CD4-positive, alpha-beta T cell treated with Interleukin-12 subunit alpha and Interleukin-12 subunit beta, for 1 hour (primary cell): ENCODE results near the gene LIPG.
"Not testable (repeated sequence)": the region's sequence is repeated elsewhere in the genome, so short reads cannot be mapped to it uniquely, and the experiment has no call there.

Experiments
- DNase-seq: peaks from one replicate; pipeline ENCODE4 v3.0.0-alpha.2; 2020

The LIPG gene

DNA sequence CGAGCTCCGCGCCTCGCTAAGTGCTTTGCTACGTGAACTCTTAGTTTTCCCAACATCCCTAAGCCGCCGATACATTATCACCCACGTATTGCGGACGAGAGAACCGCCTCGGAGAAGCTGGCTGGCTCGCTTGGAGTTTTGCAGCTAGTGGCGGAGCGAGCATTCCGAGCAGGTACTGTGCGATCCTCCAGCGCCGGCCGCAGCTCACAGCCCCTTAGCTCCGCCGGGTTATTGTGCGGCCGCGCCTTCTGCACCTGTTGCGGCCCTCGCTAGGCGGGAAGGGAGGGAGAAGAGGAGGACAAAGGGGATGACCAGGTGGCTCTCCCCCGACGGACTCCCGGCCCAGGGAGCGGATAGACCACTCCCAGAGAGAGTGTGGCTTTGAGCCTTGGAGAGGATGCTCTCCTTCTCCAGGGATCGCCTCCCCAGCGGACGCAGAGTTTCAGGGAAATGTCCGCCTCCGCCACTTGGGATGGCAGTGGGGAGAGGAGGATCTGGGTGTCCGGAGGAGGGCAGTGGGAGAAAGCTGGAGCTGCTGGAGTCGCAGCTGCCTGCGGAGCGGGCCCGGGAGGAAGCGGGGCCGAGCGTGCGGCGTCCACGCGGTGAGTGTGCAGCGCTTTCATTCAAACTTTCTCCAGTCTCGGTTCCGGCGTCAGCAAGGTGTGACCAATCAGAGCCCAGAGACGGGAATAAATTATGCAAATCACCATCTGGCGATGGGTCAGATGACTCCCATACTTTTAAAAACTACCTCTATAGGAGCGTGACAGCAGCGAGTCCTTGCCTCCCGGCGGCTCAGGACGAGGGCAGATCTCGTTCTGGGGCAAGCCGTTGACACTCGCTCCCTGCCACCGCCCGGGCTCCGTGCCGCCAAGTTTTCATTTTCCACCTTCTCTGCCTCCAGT is at the start of gene LIPG:
Gene LIPG, plus strand, starts transcription at position 769 of the 905 bp plus-strand sequence. CDS start 252 bp downstream, outside the sequence.
- DNase-seq, result peak; percentile 39

DNA sequence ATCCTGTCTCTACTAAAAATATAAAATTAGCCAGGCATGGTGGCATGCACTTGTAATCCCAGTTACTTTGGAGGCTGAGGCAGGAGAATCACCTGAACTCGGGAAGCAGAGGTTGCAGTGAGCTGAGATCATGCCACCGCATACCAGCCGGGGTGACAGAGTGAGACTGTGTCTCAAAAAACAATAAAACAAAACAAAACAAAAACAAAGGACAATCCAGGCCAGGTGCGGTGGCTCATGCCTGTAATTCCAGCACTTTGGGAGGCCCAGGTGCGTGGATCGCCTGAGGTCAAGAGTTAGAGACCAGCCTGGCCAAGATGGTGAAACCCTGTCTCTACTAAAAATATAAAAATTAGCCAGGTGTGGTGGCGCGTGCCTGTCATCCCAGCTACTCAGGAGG is 49.0 kb upstream of the LIPG start:
- not testable (repeated sequence) for DNase-seq

DNA sequence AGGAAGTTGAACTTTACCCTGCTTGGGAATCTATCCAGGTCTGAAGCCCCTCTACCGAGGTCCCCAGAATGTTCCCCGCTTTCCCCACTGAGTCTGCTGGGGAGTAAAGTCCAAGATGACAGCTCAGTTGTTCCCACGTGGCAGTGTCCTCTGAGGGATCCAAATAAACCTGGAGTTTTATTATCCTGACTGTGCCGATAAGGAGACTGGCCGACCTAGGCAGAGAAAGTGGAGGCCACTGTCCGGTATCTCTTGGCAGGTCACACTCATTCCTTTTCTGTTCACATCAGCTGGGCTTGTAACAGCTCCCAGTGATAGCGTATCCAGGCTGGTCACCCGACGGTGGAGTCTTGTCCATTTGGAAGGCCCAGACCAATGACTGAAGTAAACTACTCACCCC is 47.3 kb upstream of the LIPG start:
- DNase-seq, result no peak

- not testable (repeated sequence) for DNase-seq
Observed at GRCh38 chr18:49515003-49515402, 46.9 kb upstream of the LIPG start.

GRCh38 chr18:49515516-49515915 is 46.3 kb upstream of the LIPG start:
- DNase-seq, result no peak

DNA sequence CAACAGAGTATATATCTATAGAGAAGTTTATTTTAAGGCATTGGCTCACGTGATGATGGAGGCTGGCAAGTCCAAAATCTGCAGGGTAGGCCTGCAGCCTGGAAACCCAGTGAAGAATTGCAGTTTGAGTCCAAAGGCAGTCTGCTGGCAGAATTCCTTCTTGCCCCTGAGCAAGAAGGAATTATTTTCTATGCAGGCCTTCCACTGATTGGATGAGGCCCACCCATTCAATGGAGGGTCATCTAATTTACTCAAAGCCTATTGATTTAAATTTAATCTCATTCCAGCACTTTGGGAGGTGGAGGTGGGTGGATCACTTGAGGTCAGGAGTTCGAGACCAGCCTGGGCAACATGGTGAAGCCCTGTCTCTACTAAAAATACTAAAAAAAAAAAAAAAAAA is 44.4 kb upstream of the LIPG start:
- no peak for DNase-seq

- no peak for DNase-seq
Observed at GRCh38 chr18:49519101-49519971, 42.5 kb upstream of the LIPG start.

DNA sequence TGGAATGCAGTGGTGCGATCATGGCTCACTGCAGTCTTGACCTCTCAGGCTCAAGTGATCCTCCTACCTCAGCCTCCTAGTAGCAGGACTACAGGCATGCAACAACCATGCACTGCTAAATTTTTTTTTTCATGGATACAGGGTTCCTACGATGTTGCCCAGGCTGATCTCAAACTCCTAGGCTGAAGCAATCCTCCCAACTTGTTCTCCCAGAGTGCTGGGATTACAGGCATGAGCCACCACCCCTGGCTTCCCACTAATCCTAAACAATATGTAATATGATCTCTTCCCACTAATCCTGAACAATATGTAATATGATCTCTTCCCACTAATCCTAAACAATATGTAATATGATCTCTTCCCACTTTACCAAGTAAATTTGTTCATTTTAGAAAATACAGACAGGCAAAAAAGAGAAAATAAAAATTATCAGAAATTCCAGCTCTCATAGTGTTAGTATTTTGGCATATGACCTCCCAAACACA is 41.2 kb upstream of the LIPG start:
- no peak for DNase-seq

GRCh38 chr18:49521216-49521835 is 40.5 kb upstream of the LIPG start:
- no peak for DNase-seq

- DNase-seq, result not testable (repeated sequence)
Observed at GRCh38 chr18:49523580-49524093, 38.2 kb upstream of the LIPG start.

GRCh38 chr18:49524349-49524748 is 37.5 kb upstream of the LIPG start:
- no peak for DNase-seq

- DNase-seq, result no peak
Observed at GRCh38 chr18:49524951-49525350, 36.9 kb upstream of the LIPG start.

DNA sequence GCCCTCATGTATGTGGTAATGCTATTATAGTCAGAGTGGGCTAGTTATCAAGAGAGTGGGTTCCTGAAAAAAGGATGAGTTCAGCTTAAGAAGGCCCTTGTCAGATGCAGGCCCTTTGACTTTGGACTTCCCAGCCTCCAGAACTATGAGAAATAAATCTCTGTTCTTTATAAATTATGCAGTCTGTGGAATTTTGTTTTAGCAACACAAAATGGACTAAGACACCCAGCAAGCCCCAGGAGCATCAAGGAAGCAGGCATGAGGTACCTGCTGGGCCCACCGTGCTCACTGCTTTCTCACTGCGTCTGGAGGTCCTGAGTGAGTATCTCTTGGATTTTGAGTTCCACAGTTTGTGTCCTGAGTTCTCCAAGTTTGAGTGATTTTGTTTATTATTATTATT is 35.9 kb upstream of the LIPG start:
- DNase-seq, result no peak

- DNase-seq, result no peak
Observed at GRCh38 chr18:49527631-49528327, 34.1 kb upstream of the LIPG start.

DNA sequence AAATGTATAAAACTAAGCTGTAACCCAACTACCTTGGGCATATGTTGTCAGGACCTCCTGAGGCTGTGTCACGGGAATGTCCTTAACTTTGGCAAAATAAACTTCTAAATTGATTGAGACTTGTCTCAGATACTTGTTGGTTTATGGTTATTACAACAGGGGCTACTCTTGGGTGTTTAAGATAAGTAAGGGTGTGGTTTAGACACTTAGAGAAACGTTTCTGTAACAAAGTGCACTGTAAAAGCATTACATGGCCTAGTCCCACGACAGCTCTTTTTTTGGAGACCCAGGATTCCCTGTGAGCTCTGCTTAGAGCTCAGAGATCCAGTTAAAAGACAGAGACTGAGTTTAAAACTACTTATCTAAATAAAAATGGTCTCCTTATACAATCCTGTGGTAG is 32.3 kb upstream of the LIPG start:
- no peak for DNase-seq

DNA sequence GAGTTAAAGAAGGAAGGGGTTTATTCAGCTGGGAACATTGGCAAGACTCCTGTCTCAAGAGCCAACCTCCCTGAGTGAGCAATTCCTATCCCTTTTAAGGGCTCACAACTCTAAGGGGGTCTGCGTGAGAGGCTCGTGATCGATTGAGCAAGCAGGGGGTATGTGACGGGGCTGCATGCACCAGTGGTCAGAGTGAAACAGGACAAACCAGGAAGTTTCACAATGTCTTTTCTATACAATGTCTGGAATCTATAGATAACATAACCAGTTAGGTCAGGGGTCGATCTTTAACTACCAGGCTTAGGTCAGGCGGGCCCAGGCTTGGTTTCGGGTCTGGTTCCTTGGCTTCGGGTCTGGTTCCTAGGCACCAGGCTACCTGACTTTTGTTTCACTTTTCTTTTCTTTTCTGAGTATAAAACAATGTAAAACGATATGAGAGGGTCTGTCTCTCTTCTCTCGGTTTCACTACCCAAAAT is 30.1 kb upstream of the LIPG start:
- DNase-seq, result no peak

GRCh38 chr18:49534846-49535601 is 26.8 kb upstream of the LIPG start:
- DNase-seq, result no peak

DNA sequence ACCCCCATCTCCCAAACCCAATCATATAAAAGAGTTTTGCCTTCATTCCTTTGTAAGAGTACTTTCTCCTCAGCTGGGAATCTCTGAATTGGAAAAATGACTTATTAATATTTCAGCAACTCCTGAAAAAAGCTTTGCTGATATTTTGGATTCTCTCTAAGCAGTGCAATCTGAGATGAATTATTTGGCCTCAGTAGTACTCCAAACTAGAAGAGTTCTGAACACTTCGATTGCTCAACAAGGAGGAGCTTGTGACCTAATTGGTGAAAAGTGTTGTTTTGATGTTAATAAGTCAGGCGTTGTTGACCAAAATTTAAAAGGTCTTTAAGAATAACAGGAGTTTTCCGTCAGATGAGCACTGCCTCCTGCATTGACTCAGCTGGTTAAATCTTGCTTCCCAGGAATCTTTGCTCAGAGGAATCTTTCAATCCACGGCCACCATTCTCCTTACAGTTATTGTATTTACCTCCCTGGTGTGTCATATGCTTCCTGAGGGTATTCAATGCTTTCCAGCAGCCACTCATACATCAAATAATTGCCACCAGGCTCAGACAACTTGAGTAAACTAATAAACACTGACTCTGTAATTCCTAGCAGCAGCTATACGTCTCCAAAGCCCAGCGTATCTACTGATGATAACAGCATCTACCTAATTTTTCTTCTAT is 24.5 kb upstream of the LIPG start:
- no peak for DNase-seq

DNA sequence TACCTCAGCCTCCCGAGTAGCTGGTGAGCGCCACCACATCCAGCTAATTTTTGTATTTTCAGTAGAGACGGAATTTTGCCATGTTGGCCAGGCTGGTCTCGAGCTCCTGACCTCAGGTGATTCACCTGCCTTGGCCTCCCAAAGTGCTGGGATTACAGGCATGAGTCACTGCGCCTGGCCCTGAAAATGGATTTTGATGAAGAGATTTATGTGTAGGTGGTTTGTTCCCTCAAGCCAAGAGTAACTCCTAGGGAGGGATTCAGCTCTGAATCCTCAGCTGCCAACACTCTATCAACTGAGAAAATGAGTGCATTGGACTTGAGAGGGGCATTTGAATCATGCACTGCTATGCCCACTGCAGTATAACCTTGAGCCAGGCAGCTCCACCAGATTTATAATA is 17.5 kb upstream of the LIPG start:
- DNase-seq, result no peak

- no peak for DNase-seq
Observed at GRCh38 chr18:49546278-49546677, 15.6 kb upstream of the LIPG start.
